OCI-LY1 (cell line): ENCODE data around the gene ZNF550.

Experiments
- EZH2 ChIP-seq: fragments of 200-600 bp; sonication (generic), shearing (Covaris generic); IDR thresholded peaks from 2 replicates; pipeline ENCODE4 v1.8.0; 2017; ENCODE audit warnings: borderline replicate concordance, mixed run types, mild to moderate bottlenecking, antibody characterized with exemption, low read length, moderate library complexity, mixed read lengths
- TF ChIP-seq, protein P1 (sequence below): fragments of 200-600 bp; sonication (generic), shearing (Covaris generic); IDR thresholded peaks from 2 replicates; pipeline ENCODE4 v1.5.1; 2017; ENCODE audit warnings: mild to moderate bottlenecking, antibody characterized with exemption, low read length, moderate library complexity, mixed read lengths

DNA sequence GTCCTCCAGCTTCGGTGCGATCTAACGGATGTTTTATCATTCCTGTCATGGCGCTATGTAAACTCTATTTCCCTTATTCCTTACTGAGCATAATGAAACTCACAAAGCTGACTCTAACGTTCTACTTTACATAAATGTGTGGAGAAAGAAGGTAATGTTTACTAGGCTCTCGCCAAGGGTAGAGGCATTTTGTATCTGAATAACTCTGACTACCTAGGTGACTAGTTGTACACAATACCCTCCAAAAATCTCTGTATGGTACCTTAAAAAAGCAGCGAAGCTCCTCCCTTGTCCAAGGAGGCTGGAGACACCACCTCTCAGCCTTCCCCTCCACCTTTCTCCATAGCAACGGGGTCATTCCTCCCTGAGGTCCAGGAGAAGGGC, 39.7 kb upstream of the ZNF550 start:
- TF ChIP-seq, protein P1, sequence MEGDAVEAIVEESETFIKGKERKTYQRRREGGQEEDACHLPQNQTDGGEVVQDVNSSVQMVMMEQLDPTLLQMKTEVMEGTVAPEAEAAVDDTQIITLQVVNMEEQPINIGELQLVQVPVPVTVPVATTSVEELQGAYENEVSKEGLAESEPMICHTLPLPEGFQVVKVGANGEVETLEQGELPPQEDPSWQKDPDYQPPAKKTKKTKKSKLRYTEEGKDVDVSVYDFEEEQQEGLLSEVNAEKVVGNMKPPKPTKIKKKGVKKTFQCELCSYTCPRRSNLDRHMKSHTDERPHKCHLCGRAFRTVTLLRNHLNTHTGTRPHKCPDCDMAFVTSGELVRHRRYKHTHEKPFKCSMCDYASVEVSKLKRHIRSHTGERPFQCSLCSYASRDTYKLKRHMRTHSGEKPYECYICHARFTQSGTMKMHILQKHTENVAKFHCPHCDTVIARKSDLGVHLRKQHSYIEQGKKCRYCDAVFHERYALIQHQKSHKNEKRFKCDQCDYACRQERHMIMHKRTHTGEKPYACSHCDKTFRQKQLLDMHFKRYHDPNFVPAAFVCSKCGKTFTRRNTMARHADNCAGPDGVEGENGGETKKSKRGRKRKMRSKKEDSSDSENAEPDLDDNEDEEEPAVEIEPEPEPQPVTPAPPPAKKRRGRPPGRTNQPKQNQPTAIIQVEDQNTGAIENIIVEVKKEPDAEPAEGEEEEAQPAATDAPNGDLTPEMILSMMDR = no peak
- TF ChIP-seq EZH2 = no peak
